IMR-90 (cell line): ENCODE data around the gene CALN1. TPM values are rescaled to one million over a fixed set of nuclear protein-coding genes. Genes with fewer than 3 reads are reported as not detected.

ENCODE experiments used
- ATAC-seq: fragments of 200-7000 bp; cut with Tn5 transposase; 2 replicates; pipeline ENCODE4 v1.9.1; 2020; ENCODE audit warnings: low read depth, mild to moderate bottlenecking, moderate library complexity
- BruUV-seq: library from RNA; stranded (reverse); fragments of 400-500 nt; replicated peaks from 2 replicates; lab custom pipeline; 2021; lab: Mats Ljungman, UMichigan
- CTCF ChIA-PET: fragments of 300-600 bp; formaldehyde crosslinking; extraction: SDS; loops from one replicate; lab custom pipeline; 2021; ENCODE audit warnings: antibody characterized with exemption; lab: Yijun Ruan, JAX
- POLR2A ChIA-PET: fragments of 300-600 bp; sonication (Branson Sonifier 250); formaldehyde crosslinking; loops from one replicate; lab custom pipeline; 2022; ENCODE audit warnings: antibody characterized with exemption; ENCODE audit not compliant: unreplicated experiment; lab: Charles Lee
- DNase-seq: peaks from one replicate; pipeline ENCODE4 v3.0.0; 2013
- H2AFZ ChIP-seq: replicated peaks from 2 replicates; pipeline ENCODE3; 2013; ENCODE audit warnings: low read length, mild to moderate bottlenecking; ENCODE audit not compliant: poor library complexity
- H2AK5ac ChIP-seq: 2 replicates; pipeline ENCODE4 v1.6.1; 2013; ENCODE audit warnings: low read depth, low read length, inconsistent platforms
- H2AK9ac ChIP-seq: replicated peaks from 2 replicates; pipeline ENCODE3; 2013; ENCODE audit warnings: mild to moderate bottlenecking, low read depth, low read length, moderate library complexity; ENCODE audit not compliant: poor library complexity
- H2BK120ac ChIP-seq: 2 replicates; pipeline ENCODE4 v1.6.1; 2013; ENCODE audit warnings: low read depth, low read length, inconsistent platforms
- H2BK15ac ChIP-seq: 3 replicates; pipeline ENCODE4 v1.6.1; 2013; ENCODE audit warnings: low read depth, low read length, inconsistent platforms
- H2BK20ac ChIP-seq: 2 replicates; pipeline ENCODE4 v1.6.1; 2013; ENCODE audit warnings: low read depth, mild to moderate bottlenecking, inconsistent platforms, low read length, moderate library complexity
- H2BK5ac ChIP-seq: 2 replicates; pipeline ENCODE4 v1.6.1; 2013; ENCODE audit warnings: mild to moderate bottlenecking, low read depth, low read length, inconsistent platforms; ENCODE audit not compliant: poor library complexity, severe bottlenecking
- H3K14ac ChIP-seq: replicated peaks from 2 replicates; pipeline ENCODE4 v1.6.1; 2013; ENCODE audit warnings: low read depth, low read length, inconsistent platforms
- H3K18ac ChIP-seq: 2 replicates; pipeline ENCODE4 v1.6.1; 2013; ENCODE audit warnings: low read depth, low read length, control low read depth
- H3K23ac ChIP-seq: 2 replicates; pipeline ENCODE4 v1.6.1; 2013; ENCODE audit warnings: low read depth, low read length, inconsistent platforms
- H3K27ac ChIP-seq: 2 replicates; pipeline ENCODE4 v1.5.1; 2013; ENCODE audit warnings: mild to moderate bottlenecking, control low read depth, low read length; ENCODE audit not compliant: insufficient read depth
- H3K27me3 ChIP-seq: 2 replicates; pipeline ENCODE4 v1.6.1; 2013; ENCODE audit warnings: low read length; ENCODE audit not compliant: control insufficient read depth, insufficient read depth
- H3K36me3 ChIP-seq: 2 replicates; pipeline ENCODE4 v1.6.1; 2013; ENCODE audit warnings: low read length, mixed read lengths; ENCODE audit not compliant: control insufficient read depth, insufficient read depth
- H3K4ac ChIP-seq: 2 replicates; pipeline ENCODE4 v1.6.1; 2013; ENCODE audit warnings: low read depth, low read length, inconsistent platforms
- H3K4me1 ChIP-seq: 2 replicates; pipeline ENCODE4 v1.6.1; 2013; ENCODE audit warnings: low read length, mixed read lengths; ENCODE audit not compliant: control insufficient read depth, insufficient read depth
- H3K4me2 ChIP-seq: 2 replicates; pipeline ENCODE4 v1.6.1; 2013; ENCODE audit warnings: low read depth, mild to moderate bottlenecking, control low read depth, low read length, moderate library complexity
- H3K4me3 ChIP-seq: 2 replicates; pipeline ENCODE4 v1.5.1; 2013; ENCODE audit warnings: low read depth, mild to moderate bottlenecking, control low read depth, low read length, moderate library complexity; ENCODE audit not compliant: insufficient read depth
- H3K56ac ChIP-seq: 2 replicates; pipeline ENCODE4 v1.6.1; 2013; ENCODE audit warnings: low read length, inconsistent platforms; ENCODE audit not compliant: insufficient read depth; ENCODE audit errors: extremely low read depth
- H3K79me1 ChIP-seq, 2 experiments: 2 replicates each; pipeline ENCODE4 v1.6.1; 2013; ENCODE audit warnings: low read length in 2 of 2, inconsistent platforms in 1 of 2, low read depth in 1 of 2
- H3K9ac ChIP-seq: 2 replicates; pipeline ENCODE4 v1.6.1; 2013; ENCODE audit warnings: low read depth, low read length, control low read depth
- H3K9me1 ChIP-seq: 2 replicates; pipeline ENCODE4 v1.6.1; 2013; ENCODE audit warnings: low read length, inconsistent platforms; ENCODE audit not compliant: insufficient read depth
- H3K9me3 ChIP-seq: 2 replicates; pipeline ENCODE4 v1.6.1; 2013; ENCODE audit warnings: low read length; ENCODE audit not compliant: control insufficient read depth, insufficient read depth
- H4K20me1 ChIP-seq: 2 replicates; pipeline ENCODE4 v1.6.1; 2013; ENCODE audit warnings: low read length, inconsistent platforms; ENCODE audit not compliant: insufficient read depth
- H4K5ac ChIP-seq: 2 replicates; pipeline ENCODE4 v1.6.1; 2013; ENCODE audit warnings: mild to moderate bottlenecking, low read depth, low read length, control low read depth
- H4K8ac ChIP-seq, 2 experiments: 2 replicates each; pipeline ENCODE4 v1.6.1; 2013; ENCODE audit warnings: low read depth in 2 of 2, low read length in 2 of 2, control low read depth in 1 of 2, inconsistent platforms in 1 of 2
- H4K91ac ChIP-seq: 2 replicates; pipeline ENCODE4 v1.6.1; 2013; ENCODE audit warnings: low read depth, low read length, inconsistent platforms; ENCODE audit not compliant: insufficient read depth
- BHLHE40 ChIP-seq: fragments of 150-350 bp; IDR thresholded peaks from 2 replicates; pipeline ENCODE4 v1.6.1; 2016; ENCODE audit warnings: mild to moderate bottlenecking, low read depth, low read length
- CEBPB ChIP-seq: IDR thresholded peaks from 2 replicates; pipeline ENCODE4 v1.6.1; 2012; ENCODE audit warnings: low read depth, low read length, improper control_type of control experiment
- CHD1 ChIP-seq: IDR thresholded peaks from 2 replicates; pipeline ENCODE4 v1.6.1; 2012; ENCODE audit warnings: low read depth, low read length, improper control_type of control experiment
- MXI1 ChIP-seq: IDR thresholded peaks from 2 replicates; pipeline ENCODE4 v1.6.1; 2012; ENCODE audit warnings: low read depth, mild to moderate bottlenecking, low read length, moderate library complexity, borderline replicate concordance
- POLR2A ChIP-seq: IDR thresholded peaks from 2 replicates; pipeline ENCODE4 v1.6.1; 2012; ENCODE audit warnings: mild to moderate bottlenecking, low read depth, low read length
- RAD21 ChIP-seq: IDR thresholded peaks from 2 replicates; pipeline ENCODE4 v1.6.1; 2012; ENCODE audit warnings: low read length, improper control_type of control experiment
- SMC3 ChIP-seq: fragments of 150-350 bp; IDR thresholded peaks from 2 replicates; pipeline ENCODE4 v1.6.1; 2016; ENCODE audit warnings: low read depth, mild to moderate bottlenecking, antibody characterized with exemption, low read length, moderate library complexity
- USF2 ChIP-seq: fragments of 150-350 bp; IDR thresholded peaks from 2 replicates; pipeline ENCODE4 v1.6.1; 2017; ENCODE audit warnings: mild to moderate bottlenecking, antibody characterized with exemption, low read length, low read depth
- WGBS, 2 experiments: methylation state at CpG; one replicate each; pipeline versions ENCODE4 v1.1.5 to v1.1.7; 2013; ENCODE audit warnings: missing lambda C conversion rate in 2 of 2; ENCODE audit not compliant: insufficient read length in 1 of 2; ENCODE audit errors: extremely low coverage in 2 of 2; 5-methylcytosine and 5-hydroxymethylcytosine counted together
- dilution Hi-C: fragments of 300-500 bp; cut with HindIII; formaldehyde crosslinking; loops from one replicate; pipeline ENCODE4 v1.14.3; 2018; ENCODE audit warnings: low sequenced_read_pairs; ENCODE audit not compliant: unreplicated experiment
- in situ Hi-C: fragments of 300-500 bp; cut with MboI; formaldehyde crosslinking; loops from 3 replicates; pipeline ENCODE4 v1.14.3; 2019; ENCODE audit warnings: low sequenced_read_pairs, inconsistent platforms, mixed read lengths
- intact Hi-C: fragments of 100-400 bp; cut with micrococcal nuclease; formaldehyde crosslinking; loops from 2 replicates; pipeline ENCODE4 v1.10.0; 2022
- polyA plus RNA-seq, 3 experiments: library from polyadenylated mRNA; depleted of rRNA; stranded (reverse); fragments of >200 nt; gene quantifications; 2 replicates each; pipeline ENCODE4 v1.2.3, GENCODE V29; 2012; ENCODE audit warnings: low replicate concordance in 1 of 3
- total RNA-seq: library from RNA; depleted of rRNA; stranded (reverse); fragments of >200 nt; gene quantifications from 2 replicates; pipeline ENCODE4 v1.2.3, GENCODE V29; 2012

Gene CALN1
- total and polyA plus RNA-seq, 2 of the 4 experiments (the other 2 are of a cell fraction) = not detected

DNA sequence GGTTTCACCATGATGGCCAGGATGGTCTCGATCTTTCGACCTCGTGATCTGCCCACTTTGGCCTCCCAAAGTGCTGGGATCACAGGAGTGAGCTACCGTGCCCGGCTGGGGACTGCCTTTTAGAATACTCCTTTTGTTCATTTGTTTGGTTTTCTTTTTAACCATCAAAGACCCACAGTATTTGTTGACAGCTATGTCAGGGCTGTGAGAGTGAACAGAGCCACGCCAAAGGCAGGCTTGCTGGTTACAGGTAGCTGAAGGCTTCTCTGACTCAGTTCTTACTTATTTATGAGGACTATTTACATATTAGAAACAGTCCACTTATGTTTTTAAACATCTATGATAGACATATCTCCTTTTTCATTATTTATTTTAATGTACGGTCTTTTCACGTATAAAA lies 544.5 kb downstream of the CALN1 start:
- Histone ChIP-seq H4K5ac (no peak overlapping the region), H3K4ac (no peak overlapping the region), H3K9me3 (peaks cover 11% of the 10 kb centered on the region), H3K4me1 (no peaks in the 10 kb centered on the region), H2BK15ac (no peak overlapping the region), H4K8ac (no peak overlapping the region), H2BK5ac (no peak overlapping the region), H3K27ac (no peak overlapping the region), H3K9me1 (no peaks in the 10 kb centered on the region), H3K23ac (no peak overlapping the region), H3K9ac (no peak overlapping the region), H4K91ac (no peak overlapping the region), H2BK20ac (no peak overlapping the region), H3K4me2 (no peak overlapping the region), H3K56ac (no peak overlapping the region), H2AK9ac (no peak overlapping the region), H3K14ac (no peak overlapping the region), H2AK5ac (no peak overlapping the region), H3K18ac (no peak overlapping the region), H4K20me1 (no peaks in the 10 kb centered on the region), H3K36me3 (no peaks in the 10 kb centered on the region), H3K27me3 (no peaks in the 10 kb centered on the region), H2BK120ac (no peak overlapping the region), H3K4me3 (no peak overlapping the region), H3K79me1 (no peaks in the 10 kb centered on the region), H2AFZ (no peak overlapping the region)
- ChIA-PET POLR2A (no interaction called here), CTCF (interaction anchor here (0.7 kb wide), 1 partner anchor 75 kb away, joined by 3 read pairs; no protein-coding TSS in a partner anchor)
- dilution Hi-C loops = no loop called here
- BruUV-seq = no TSS peak
- no peak for TF ChIP-seq BHLHE40
- no peak for TF ChIP-seq CEBPB
- TF ChIP-seq SMC3 = no peak
- TF ChIP-seq MXI1 = no peak
- TF ChIP-seq USF2 = no peak
- TF ChIP-seq RAD21 = no peak
- no peak for TF ChIP-seq CHD1
- no peak for TF ChIP-seq POLR2A
- DNase-seq (no peak), ATAC-seq (no peak)
- intact Hi-C loops = loop anchor here (10.0 kb wide), 1 partner anchor 57 kb away; no protein-coding TSS in a partner anchor
- 67% methylated on average over 3 of the region's 8 CpGs; no CpG with 5 or more reads in 1 of the 2 experiments for WGBS, 2 experiments
- in situ Hi-C loops = no loop called here
